B cell (primary cell): ENCODE results near the gene AMOTL1. TPM values are rescaled to one million over a fixed set of nuclear protein-coding genes. Genes with fewer than 3 reads are reported as not detected.

ENCODE experiments used
- ATAC-seq: fragments of 200-7000 bp; cut with Tn5 transposase; one replicate; pipeline ENCODE4 v1.10.0; 2021; ENCODE audit warnings: low read depth, mild to moderate bottlenecking, moderate number of reproducible peaks, moderate library complexity
- CTCF ChIA-PET: fragments of 350-600 bp; sonication (Branson Sonifier 250); formaldehyde crosslinking; loops from one replicate; lab custom pipeline; 2021; ENCODE audit warnings: antibody characterized with exemption, inconsistent platforms; lab: Charles Lee
- POLR2A ChIA-PET: fragments of 350-600 bp; sonication (Branson Sonifier 250); formaldehyde crosslinking; loops from one replicate; lab custom pipeline; 2021; ENCODE audit warnings: antibody characterized with exemption; lab: Charles Lee
- DNase-seq: peaks from one replicate; pipeline ENCODE4 v3.0.0; 2013
- H2AFZ ChIP-seq: 2 replicates; pipeline ENCODE4 v1.6.1; 2012; ENCODE audit warnings: mild to moderate bottlenecking, low read depth, low read length; ENCODE audit not compliant: insufficient read depth, poor library complexity, severe bottlenecking
- H3K27ac ChIP-seq, 2 donors: 1 replicate in 1 of 2; 2 replicates in 1 of 2; pipeline ENCODE4 v1.5.1; 2012 to 2013; ENCODE audit warnings: low read length in 2 of 2, mild to moderate bottlenecking in 2 of 2, moderate library complexity in 1 of 2
- H3K27me3 ChIP-seq, 4 experiments: fragments of 200-600 bp in 1 of 4; sonication (generic) in 1 of 4; replicated peaks in 1 of 4; 1 replicate in 2 of 4; 2 replicates in 2 of 4; pipeline versions ENCODE4 v1.6.1 to v1.7.0; 2013 to 2016; ENCODE audit warnings: low read length in 3 of 4, mild to moderate bottlenecking in 2 of 4, mixed read lengths in 1 of 4, moderate library complexity in 1 of 4; ENCODE audit not compliant: insufficient read depth in 4 of 4, control insufficient read depth in 3 of 4; ENCODE audit errors: control extremely low read depth in 1 of 4
- H3K36me3 ChIP-seq, 2 experiments: replicated peaks in 1 of 2; 1 replicate in 1 of 2; 2 replicates in 1 of 2; pipeline versions ENCODE4 v1.6.1 to v1.7.1; 2013; ENCODE audit warnings: low read length in 1 of 2; ENCODE audit not compliant: insufficient read depth in 2 of 2, control insufficient read depth in 1 of 2; ENCODE audit errors: control extremely low read depth in 1 of 2, extremely low read depth in 1 of 2
- H3K4me1 ChIP-seq, 2 donors: fragments of 200-600 bp in 1 of 2; sonication (generic) in 1 of 2; 1 replicate in 1 of 2; 2 replicates in 1 of 2; pipeline versions ENCODE4 v1.5.1 to v1.6.1; 2013 to 2017; ENCODE audit warnings: low read length in 2 of 2; ENCODE audit not compliant: control insufficient read depth in 2 of 2, insufficient read depth in 2 of 2
- H3K4me2 ChIP-seq: replicated peaks from 2 replicates; pipeline ENCODE3; 2012; ENCODE audit warnings: mild to moderate bottlenecking, low read depth, low read length; ENCODE audit not compliant: poor library complexity, severe bottlenecking
- H3K4me3 ChIP-seq, 5 experiments: fragments of 200-600 bp in 1 of 5; sonication (generic) in 1 of 5; 1 replicate in 3 of 5; 2 replicates in 2 of 5; pipeline versions ENCODE4 v1.5.1 to v1.7.0; 2011 to 2016; ENCODE audit warnings: low read length in 4 of 5, mild to moderate bottlenecking in 4 of 5, low read depth in 2 of 5, control low read depth in 1 of 5, moderate library complexity in 1 of 5; ENCODE audit not compliant: insufficient read depth in 1 of 5; ENCODE audit errors: control extremely low read depth in 1 of 5, extremely low read depth in 1 of 5
- H3K79me2 ChIP-seq: fragments of 200-600 bp; sonication (generic); one replicate; pipeline ENCODE4 v1.6.0; 2016; ENCODE audit warnings: low read length; ENCODE audit not compliant: control insufficient read depth, insufficient read depth
- H3K9ac ChIP-seq: fragments of 200-600 bp; sonication (generic); 2 replicates; pipeline ENCODE4 v1.6.1; 2017; ENCODE audit warnings: mild to moderate bottlenecking, low read length, moderate library complexity
- H3K9me3 ChIP-seq, 3 donors: one replicate each; pipeline versions ENCODE4 v1.6.1 to v1.7.1; 2013; ENCODE audit warnings: low read length in 2 of 3; ENCODE audit not compliant: control insufficient read depth in 2 of 3, insufficient read depth in 1 of 3; ENCODE audit errors: control extremely low read depth in 1 of 3
- H4K20me1 ChIP-seq: 2 replicates; pipeline ENCODE4 v1.6.0; 2012; ENCODE audit warnings: mild to moderate bottlenecking, low read length; ENCODE audit not compliant: insufficient read depth, control insufficient read depth, poor library complexity, severe bottlenecking
- H3K27ac Mint-ChIP-seq: one replicate; pipeline ENCODE4 v1.8.0; 2021; ENCODE audit warnings: mixed read lengths
- H3K27me3 Mint-ChIP-seq: one replicate; pipeline ENCODE4 v1.8.0; 2021; ENCODE audit warnings: mixed read lengths
- H3K4me1 Mint-ChIP-seq: one replicate; pipeline ENCODE4 v1.8.0; 2021; ENCODE audit warnings: mixed read lengths
- H3K4me3 Mint-ChIP-seq: one replicate; pipeline ENCODE4 v1.8.0; 2021; ENCODE audit warnings: mixed read lengths
- H3K9me3 Mint-ChIP-seq: one replicate; pipeline ENCODE4 v1.8.0; 2022; ENCODE audit warnings: mixed read lengths; ENCODE audit not compliant: insufficient read depth
- EZH2 ChIP-seq: IDR thresholded peaks from 2 replicates; pipeline ENCODE4 v1.6.1; 2012; ENCODE audit warnings: borderline replicate concordance, low read depth, mild to moderate bottlenecking, moderate library complexity, low read length; ENCODE audit not compliant: insufficient read depth, poor library complexity, severe bottlenecking
- WGBS: methylation state at CpG from one replicate; pipeline ENCODE4 v1.1.5; 2013; ENCODE audit warnings: missing lambda C conversion rate; ENCODE audit not compliant: insufficient coverage; 5-methylcytosine and 5-hydroxymethylcytosine counted together
- intact Hi-C: fragments of 100-400 bp; cut with micrococcal nuclease; formaldehyde crosslinking; loops from one replicate; pipeline ENCODE4 v1.10.0; 2022
- polyA plus RNA-seq: library from polyadenylated mRNA; depleted of rRNA; stranded (reverse); fragments of >200 nt; gene quantifications from 2 replicates; pipeline ENCODE4 v1.2.3, GENCODE V29; 2012
- total RNA-seq, 2 donors: library from RNA; stranded (reverse); fragments of 120-200 nt in 1 of 2; gene quantifications; 1 replicate in 1 of 2; 2 replicates in 1 of 2; pipeline versions ENCODE4 v1.2.3 to v1.2.4, GENCODE V29; 2013 to 2022
- TF ChIP-seq, protein P1 (sequence below): fragments of 200-600 bp; IDR thresholded peaks from one replicate; pipeline ENCODE4 v1.8.0; 2022; ENCODE audit warnings: antibody characterized with exemption, mild to moderate bottlenecking

AMOTL1 gene
- total and polyA plus RNA-seq, 2 donors (not counting 1 experiment from before 2014, with no cell fraction given): 0.04 to 0.30 TPM

DNA sequence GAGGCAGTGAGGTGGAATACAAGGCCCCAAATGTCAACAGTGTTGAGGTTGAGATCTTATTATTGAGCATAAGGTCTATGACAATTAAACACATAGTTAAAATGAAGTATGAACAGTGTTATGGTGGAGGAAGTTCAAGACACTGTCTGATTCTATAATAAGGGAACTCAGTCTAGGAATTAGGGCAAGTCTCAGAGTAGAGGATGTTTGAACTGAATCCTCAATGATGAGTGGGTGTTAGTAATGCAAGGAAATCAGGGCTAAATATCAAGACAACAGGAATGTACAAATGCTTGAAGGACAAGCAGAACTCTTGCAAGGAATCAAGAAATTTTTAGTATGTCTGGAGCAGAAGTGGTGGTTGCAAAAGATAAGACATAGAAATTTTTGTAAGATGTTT, 152.2 kb downstream of the AMOTL1 start:
- ChIA-PET CTCF (no interaction called here), POLR2A (no interaction called here)
- Histone ChIP-seq H3K79me2 (no peaks in the 10 kb centered on the region), H2AFZ (no peak overlapping the region), H4K20me1 (no peaks in the 10 kb centered on the region), H3K9ac (no peak overlapping the region), H3K4me1 (peaks cover 11 to 29% of the 10 kb centered on the region in 2 donors), H3K4me3 (no peak overlapping the region), H3K9me3 (no peaks in the 10 kb centered on the region), H3K27me3 (no peaks in the 10 kb centered on the region), H3K36me3 (no peaks in the 10 kb centered on the region), H3K4me2 (no peak overlapping the region), H3K27ac (no peak overlapping the region)
- Mint-ChIP-seq H3K27me3 (peaks cover 10% of the 10 kb centered on the region), H3K9me3 (no peaks in the 10 kb centered on the region), H3K4me1 (peaks cover 23% of the 10 kb centered on the region), H3K27ac (no peak overlapping the region), H3K4me3 (no peak overlapping the region)
- TF ChIP-seq, protein P1, sequence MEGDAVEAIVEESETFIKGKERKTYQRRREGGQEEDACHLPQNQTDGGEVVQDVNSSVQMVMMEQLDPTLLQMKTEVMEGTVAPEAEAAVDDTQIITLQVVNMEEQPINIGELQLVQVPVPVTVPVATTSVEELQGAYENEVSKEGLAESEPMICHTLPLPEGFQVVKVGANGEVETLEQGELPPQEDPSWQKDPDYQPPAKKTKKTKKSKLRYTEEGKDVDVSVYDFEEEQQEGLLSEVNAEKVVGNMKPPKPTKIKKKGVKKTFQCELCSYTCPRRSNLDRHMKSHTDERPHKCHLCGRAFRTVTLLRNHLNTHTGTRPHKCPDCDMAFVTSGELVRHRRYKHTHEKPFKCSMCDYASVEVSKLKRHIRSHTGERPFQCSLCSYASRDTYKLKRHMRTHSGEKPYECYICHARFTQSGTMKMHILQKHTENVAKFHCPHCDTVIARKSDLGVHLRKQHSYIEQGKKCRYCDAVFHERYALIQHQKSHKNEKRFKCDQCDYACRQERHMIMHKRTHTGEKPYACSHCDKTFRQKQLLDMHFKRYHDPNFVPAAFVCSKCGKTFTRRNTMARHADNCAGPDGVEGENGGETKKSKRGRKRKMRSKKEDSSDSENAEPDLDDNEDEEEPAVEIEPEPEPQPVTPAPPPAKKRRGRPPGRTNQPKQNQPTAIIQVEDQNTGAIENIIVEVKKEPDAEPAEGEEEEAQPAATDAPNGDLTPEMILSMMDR: no peak
- no peak for TF ChIP-seq EZH2
- no peak for DNase-seq
- ATAC-seq: no peak
- intact Hi-C loops: no loop called here

DNA sequence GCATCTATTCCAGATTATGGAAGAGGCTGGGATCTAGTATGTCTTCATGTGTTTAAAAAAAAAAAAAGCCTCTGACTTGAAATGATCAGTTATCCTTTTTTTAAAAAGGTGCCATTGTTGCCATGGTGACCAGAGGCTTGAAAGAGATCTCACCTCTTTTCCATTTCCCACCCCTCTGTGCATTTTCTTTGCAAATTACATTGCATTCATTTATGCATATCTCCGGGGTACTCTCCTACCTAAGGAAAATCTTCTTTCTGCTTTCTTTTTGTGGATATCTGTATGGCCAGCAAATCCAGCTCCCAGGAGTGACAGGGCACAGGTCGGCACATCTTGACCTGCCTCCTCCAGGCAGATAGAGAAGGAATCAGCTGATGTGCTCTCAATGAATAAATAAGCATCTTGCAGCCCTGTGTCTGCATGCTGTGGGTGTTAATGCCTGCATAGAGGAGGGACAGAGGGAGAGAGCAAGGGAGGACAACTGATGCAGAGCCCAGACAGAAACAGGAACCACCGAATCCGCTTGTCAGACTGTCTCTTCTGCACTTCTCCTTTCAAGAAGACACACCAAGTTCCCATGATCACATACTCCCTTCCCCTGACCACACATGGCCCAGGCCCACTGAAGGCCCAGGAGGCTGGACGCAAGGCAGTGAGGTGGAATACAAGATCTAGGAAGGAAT, 154.3 kb downstream of the AMOTL1 start:
- ChIA-PET CTCF (interaction anchor here (1.1 kb wide), 1 partner anchor 25 kb away, joined by 3 read pairs; no protein-coding TSS in a partner anchor), POLR2A (no interaction called here)
- peak overlapping the region; percentile 11 for H3K27ac Mint-ChIP-seq

More for the DNA sequence above, 154.3 kb downstream of the AMOTL1 start:
- Histone ChIP-seq H3K9ac (no peak overlapping the region), H3K4me2 (no peak overlapping the region), H3K27ac (no peak overlapping the region), H3K27me3 (peaks cover 0 to 2% (median 0%) of the 10 kb centered on the region in 4 experiments), H3K79me2 (no peaks in the 10 kb centered on the region), H3K9me3 (no peaks in the 10 kb centered on the region), H3K36me3 (no peaks in the 10 kb centered on the region), H4K20me1 (no peaks in the 10 kb centered on the region), H3K4me3 (no peak overlapping the region), H2AFZ (peak overlapping the region; percentile 21), H3K4me1 (peaks cover 11 to 29% of the 10 kb centered on the region in 2 donors)
- Mint-ChIP-seq H3K4me3 (no peak overlapping the region), H3K9me3 (no peaks in the 10 kb centered on the region), H3K27me3 (peaks cover 3% of the 10 kb centered on the region), H3K4me1 (peaks cover 30% of the 10 kb centered on the region)
- 88% methylated on average over 1 of the region's 5 CpGs for whole genome bisulfite sequencing
- intact Hi-C loops: no loop called here
- peak; percentile 24 for ATAC-seq
- DNase-seq: peak; percentile 38
- TF ChIP-seq EZH2: no peak
- TF ChIP-seq, protein P1: no peak
